ENCODE results near the gene SLC22A31.
"Not testable (repeated sequence)": the region's sequence is repeated elsewhere in the genome, so short reads cannot be mapped to it uniquely, and the experiment has no call there.

The SLC22A31 gene

DNA sequence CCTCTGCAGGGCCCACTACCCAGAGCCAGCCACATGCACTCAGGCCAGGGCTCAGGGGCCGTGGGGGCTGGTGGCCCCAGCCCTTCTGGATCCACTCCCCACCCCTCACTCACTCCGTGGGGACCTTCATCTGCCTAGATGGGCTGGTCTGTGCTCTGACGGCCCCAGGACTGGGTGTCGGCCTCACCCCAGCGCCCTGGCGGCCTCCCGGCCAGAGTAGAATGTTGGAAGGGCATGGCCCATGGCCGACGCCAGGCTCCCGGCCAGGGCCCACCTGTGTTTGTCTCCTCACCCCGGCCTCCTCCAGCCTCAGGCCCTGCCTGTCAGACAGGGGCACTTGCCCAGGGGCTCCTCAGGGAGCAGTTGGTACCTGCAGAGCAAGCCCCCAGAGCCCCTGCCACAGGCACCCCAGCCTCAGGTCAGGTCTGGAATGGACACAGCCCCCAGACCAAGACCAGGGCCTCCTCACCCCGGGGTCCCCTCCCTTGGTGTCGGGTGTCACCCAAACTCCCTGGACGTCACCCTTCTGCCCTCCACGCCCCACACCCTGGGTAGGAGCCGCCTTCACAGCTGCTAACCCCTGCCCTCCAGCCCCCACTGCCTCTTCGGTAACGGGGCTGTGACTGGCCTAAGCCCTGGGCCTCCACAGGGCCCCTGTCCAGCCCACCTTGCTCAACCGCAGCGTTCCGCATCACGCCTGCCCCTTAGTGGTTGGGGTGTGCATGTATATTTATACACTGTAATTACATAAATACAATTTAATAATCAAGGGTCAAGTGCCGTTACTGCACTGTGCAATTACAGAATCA, 31.8 kb downstream of the SLC22A31 start:
- no peak for DNase-seq (ENCODE audit: extremely low read depth in 1 of 2, low read depth in 1 of 2)

DNA sequence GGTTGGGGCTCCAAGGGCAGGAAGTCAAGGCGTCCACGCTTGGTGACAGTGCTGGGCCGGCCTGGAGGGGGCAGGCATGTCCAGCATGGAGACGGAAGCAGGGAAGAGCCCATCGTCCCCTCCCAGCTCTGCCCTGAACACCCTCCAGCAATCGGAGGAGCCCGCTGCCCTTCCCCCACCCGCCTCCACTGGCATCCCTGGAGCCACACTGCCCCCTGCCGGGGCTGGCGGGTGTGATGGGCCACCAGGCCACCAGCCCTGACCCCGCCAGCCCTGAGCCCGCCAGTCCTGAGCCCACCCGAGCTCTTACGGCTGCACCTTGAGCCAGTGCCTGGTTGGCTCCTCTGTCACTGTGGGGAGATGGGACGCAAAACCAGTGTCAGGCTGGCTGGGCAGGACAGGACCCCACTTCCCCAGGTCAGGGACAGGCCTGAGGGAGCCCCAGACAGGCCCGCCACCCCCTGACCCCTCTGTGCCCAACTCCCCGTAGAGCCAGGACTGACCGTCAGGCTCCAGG, 32.9 kb downstream of the SLC22A31 start:
- DNase-seq (ENCODE audit: extremely low read depth in 1 of 2, low read depth in 1 of 2), result peak; percentile 51 to 80

DNA sequence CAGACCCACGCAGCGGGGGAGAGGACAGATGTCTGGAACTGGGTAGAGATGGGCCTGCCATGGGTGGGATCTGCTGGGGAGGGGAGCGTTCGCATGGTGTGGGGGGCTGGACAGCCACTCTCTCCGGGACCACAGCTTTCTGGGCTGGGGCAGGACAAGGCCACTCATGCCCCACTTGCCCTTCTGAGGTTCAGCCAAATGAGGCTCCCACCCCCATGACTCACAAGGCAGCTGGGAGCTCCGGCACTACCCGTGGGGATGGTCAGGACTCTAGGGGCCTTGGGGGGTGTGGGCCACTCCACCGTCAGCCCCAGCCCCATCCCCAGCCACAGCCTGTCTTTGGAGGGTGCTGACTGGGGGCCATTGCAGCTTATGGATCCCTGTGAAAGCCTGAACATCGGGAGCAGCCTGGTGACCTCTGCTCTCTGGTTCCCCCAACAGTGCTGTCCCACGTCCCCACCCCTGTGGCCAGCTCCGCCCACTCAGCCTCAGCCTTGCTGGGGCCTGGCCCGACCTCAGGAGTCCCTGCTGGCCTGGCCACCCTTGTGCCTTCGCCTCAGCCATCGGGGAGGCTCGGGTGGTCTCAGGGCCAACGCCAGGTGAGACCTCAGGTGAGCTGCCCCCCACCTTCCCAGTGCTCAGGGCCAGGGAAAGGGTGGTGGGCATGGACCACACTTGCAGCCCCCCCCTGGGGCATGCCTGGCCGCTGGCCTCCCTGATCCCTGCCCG, 33.5 kb downstream of the SLC22A31 start:
- DNase-seq (ENCODE audit: extremely low read depth in 1 of 2, low read depth in 1 of 2), result no peak

DNA sequence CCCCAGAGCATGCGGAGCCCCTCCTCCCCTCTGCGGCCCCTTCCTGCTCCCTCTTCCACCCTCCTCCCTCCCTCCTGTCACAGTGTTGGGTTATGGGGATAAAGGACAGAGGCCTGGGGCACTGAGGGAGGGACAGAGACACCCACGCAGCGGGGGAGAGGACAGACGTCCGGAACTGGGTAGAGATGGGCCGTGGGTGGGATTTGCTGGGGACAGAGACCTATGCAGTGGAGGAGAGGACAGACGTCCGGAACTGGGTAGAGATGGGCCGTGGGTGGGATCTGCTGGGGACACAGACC, 34.7 kb downstream of the SLC22A31 start:
- not testable (repeated sequence) for DNase-seq (ENCODE audit: extremely low read depth in 1 of 2, low read depth in 1 of 2)

DNA sequence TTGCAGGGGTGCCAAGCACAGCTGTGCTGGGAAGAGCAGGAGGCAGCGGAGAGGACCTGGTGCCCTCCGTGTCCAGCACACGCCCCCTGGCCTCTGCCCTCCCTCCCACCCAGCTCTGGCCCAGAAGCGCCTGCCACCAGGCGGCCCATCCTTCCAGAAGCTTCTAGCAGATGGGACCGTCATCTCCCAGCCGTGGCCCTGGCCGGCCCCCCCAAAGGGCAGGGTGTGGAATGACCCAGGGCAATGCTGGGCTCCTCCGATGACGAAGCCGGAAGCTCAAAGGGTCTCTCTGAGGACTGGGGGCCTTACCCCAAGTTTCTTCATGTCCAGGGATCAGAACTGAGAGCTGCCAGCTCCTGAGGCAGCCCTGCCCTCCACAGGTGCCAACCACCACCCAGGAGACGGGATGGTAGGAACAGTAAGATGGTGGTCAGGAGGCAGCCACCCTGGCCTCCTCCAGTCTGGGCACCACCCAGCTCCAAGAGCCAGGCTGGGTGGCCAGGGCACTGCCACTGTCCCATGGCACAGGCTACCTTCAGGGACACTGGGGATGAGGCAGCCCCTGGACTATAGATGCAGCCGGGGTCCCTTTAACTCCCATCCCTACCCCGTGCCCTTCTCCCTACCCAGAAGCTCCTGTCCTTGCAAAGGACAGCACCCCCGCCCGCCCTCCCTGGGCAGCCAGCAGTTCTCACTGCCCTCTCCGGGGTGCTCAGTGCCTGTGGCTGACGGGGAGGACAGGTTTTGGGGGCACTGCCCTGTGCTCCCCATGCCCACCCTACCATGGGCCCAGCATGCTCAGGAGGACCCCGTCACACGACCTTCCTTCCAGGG, 35.3 kb downstream of the SLC22A31 start:
- no peak for DNase-seq (ENCODE audit: extremely low read depth in 1 of 2, low read depth in 1 of 2)

DNA sequence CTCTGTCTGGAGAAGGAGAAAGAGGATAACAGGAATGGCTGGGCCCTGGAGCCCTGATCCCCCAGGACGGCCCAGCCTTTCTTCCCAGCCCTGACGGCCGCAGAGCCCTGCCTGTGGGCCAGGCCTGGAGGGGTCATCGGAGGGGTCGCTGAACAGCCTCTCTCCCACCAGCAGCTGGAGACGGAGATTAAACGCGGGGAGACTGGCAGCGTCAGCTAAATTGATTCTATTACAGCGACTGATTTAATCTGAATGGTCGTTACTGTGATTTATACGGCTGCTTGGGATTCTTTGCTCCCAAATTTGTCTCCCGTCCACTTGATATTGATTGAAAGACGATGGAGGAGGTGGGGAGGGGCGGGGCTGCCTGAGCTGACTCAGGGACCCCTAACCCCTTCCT, 35.9 kb downstream of the SLC22A31 start:
- no peak for DNase-seq (ENCODE audit: extremely low read depth in 1 of 2, low read depth in 1 of 2)

DNA sequence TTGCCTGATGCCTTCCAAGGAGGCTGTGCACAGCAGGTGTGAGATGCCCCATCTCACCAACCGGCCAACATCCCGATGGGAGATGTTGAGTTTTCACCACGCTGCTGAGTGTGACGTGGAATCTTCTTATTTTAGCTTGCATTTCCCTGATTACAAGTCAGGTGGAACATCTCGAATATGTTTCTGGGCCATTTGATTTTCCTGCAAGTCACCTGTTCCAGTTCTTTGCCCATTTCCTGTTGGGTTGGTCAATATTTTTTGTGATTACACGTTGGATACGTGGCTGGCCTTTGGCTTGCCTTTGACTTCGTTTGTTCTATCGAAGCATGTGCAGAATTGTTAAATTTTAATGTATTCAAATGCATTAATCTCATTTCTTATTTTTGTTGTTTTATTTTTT, 37.0 kb downstream of the SLC22A31 start:
- DNase-seq (ENCODE audit: extremely low read depth in 1 of 2, low read depth in 1 of 2), result no peak

DNA sequence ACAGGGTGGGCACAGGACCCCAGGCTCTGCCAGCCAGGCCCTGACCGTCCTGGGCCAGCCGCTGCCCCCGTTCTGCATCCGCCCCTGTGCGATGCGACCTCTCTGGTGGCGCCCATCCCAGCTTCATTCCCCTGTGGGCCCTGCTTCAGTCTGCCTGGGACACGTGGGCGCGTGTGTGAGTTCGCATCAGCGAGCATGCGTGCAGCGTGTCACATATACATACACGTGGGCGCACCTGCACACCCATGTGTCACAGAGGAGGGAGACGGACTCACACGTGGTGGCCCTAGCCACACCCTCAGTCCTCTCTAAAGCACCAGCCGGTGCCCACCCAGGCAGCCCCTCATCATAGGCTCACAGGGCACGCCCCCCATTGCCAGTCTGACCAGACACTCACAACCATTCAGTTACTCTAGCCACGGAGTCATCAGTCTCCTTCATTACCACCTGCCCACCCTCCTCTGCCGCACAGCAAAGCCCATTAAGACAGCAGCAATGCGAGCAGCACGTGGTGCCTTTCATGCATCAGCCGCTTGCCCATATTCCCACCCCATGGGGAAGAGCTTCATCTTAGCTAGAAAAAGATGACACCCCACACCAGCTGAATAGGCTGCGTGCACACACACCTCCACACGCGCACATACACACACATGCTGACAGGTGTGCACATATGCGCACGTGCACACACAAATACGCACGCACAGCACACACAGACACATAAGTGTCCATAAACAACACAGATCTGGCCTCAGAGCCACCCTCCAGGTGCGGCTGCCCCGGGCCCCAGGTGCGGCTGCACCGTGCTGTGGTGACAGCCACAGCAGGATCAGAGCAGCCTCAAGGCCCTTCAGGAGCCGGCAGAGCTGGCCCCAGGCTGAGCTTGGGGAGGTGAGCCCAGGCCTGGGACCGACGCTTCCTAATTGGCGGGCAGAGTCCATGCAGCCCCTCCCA, 38.3 kb downstream of the SLC22A31 start:
- DNase-seq (ENCODE audit: extremely low read depth in 1 of 2, low read depth in 1 of 2), result no peak

DNA sequence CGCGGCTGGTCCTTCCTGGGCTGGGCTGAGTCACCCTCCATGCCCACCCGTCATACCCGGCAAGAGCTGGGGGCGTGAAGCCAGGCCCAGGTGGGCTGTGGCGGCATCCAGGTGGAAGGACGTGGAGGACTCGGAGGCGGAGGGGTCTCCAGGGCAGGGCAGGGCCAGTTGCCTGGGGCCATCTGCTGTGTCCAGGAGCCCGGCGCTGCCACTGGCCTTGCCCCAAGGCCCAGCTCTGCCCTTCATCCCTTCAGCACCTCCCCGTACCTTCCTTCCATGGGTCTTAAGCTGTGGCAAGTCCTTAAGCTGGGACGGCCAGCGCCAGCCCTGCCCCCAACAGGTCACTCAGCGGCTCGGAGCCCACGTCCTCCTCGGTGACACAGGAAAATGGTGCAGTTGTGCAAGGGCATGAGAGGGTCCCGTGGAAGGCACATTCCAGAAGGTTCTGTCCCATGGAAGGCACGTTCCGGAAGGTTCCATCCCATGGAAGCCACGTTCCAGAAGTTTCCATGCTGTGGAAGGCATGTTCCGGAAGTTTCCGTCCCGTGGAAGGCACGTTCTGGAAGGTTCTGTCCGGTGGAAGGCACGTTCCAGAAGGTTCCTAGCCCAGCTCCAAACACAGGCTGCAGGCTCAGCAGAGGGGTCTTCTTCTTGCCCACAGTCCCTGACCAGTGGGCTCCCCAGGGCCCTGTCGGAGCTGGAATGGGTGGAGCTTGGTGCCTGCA, 39.2 kb downstream of the SLC22A31 start:
- no peak for DNase-seq (ENCODE audit: extremely low read depth in 1 of 2, low read depth in 1 of 2)

DNA sequence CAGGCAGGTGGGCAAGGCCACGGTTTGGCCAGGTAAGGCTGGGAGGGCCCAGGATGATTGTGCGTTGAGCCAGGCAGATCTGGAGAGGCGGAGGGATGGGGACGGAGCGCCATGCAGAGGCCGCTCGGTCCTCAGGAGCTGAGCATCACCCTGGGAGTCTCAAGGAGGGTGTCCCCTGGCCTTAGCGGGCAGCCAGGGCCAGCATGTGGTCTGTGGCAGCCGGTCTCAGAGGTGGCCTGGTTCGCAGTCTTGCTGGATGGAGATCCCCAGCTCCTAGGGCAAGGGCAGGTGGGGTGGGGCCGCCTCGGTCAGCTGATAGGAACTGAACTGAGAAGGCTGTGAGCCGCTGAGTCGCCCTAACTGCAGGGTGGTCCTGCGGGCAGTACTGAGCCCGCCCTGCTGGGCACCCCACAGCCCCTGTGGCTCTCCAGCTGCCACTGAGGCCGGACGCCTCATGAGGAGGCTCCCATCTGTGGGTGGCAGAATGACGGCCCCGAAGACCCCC, 40.4 kb downstream of the SLC22A31 start:
- no peak for DNase-seq (ENCODE audit: extremely low read depth in 1 of 2, low read depth in 1 of 2)

DNA sequence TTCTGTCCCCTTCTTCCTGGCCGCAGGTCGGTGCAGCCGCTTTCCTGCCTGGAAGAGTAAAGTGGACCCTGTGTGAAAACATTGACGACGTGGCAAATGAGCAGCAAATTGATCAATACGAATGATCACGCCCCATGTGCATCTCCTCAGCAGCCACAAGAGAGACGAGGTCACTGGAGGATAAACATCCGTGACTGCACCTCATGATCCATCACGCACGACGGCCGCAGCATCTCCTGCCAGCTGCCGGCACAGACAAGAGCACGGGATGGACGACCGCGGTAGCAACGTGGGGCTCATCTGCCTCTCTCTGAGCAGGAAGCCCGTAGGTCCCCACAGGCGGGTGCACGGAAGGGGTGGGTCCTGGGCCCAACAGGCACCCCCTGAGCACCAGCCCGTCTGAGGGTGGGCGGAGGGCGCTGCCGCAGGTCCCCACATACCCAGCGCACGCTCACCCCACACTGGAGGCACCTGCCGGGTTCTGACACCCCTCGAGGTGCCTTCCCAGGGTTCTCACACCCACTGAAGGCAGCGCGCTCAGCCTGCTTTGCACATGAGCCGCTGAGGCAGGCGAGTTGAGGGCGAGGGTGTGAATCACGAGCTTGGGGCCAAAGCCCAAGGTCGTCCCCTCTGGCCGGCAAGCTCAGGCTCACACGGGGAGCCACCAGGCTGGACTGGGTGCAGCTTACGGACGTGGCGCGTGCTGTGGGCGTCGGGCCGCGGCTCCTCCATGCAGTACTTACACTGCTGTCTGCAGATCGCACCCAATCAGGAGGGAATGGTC, 41.1 kb downstream of the SLC22A31 start:
- no peak for DNase-seq (ENCODE audit: extremely low read depth in 1 of 2, low read depth in 1 of 2)

DNA sequence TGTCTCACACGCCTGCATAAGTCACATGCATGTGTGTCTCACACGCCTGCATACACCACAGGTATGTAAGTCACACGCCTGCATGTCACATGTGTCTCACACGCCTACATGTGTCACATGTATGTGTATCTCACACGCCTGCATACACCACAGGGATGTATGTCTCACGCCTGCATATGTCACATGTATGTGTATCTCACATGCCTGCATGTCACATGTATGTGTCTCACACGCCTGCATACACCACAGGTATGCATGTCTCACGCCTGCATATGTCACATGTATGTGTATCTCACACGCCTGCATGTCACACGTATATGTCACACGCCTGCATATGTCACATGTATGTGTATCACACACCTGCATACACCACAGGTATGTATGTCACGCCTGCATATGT, 42.6 kb downstream of the SLC22A31 start:
- DNase-seq (ENCODE audit: extremely low read depth in 1 of 2, low read depth in 1 of 2), result no peak

DNA sequence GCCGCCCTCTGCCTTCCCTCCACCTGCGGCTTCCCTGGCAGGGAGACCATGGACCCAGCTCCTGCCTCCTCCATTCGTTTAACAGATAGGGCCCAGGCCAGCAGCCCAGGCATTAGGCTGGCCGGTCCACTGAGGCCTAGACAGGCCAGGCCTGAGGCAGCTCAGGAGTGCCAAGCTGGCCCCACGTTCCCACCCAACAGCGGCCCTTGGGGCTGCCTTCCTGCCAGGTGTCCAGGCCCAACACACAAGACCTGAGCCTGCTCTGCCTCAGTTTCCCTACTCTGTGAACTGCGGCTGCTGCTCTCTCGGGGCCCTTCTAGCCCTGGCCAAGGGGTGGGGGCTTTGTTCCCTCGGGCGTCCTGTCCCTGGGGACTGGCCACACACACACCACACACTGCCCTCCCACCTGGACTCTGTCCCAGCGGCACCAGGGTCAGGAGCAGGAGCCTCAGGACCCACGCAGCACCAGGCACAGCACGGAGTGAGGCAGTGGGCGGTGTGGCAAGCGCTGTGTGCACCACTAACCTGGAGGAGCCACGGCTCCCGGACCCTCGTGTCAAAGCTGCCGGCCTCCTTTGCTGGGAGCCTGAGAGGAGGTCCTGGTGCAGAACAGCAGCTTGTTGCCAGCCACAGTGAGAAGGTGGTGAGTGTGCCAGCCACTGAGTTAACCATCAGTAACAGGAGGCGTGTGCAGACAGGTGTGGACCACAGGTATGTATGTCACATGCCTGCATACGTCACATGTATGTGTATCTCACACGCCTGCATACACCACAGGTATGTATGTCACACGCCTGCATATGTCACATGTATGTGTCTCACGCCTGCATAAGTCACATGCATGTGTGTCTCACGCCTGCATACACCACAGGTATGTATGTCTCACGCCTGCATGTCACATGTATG, 43.3 kb downstream of the SLC22A31 start:
- no peak for DNase-seq (ENCODE audit: extremely low read depth in 1 of 2, low read depth in 1 of 2)

DNA sequence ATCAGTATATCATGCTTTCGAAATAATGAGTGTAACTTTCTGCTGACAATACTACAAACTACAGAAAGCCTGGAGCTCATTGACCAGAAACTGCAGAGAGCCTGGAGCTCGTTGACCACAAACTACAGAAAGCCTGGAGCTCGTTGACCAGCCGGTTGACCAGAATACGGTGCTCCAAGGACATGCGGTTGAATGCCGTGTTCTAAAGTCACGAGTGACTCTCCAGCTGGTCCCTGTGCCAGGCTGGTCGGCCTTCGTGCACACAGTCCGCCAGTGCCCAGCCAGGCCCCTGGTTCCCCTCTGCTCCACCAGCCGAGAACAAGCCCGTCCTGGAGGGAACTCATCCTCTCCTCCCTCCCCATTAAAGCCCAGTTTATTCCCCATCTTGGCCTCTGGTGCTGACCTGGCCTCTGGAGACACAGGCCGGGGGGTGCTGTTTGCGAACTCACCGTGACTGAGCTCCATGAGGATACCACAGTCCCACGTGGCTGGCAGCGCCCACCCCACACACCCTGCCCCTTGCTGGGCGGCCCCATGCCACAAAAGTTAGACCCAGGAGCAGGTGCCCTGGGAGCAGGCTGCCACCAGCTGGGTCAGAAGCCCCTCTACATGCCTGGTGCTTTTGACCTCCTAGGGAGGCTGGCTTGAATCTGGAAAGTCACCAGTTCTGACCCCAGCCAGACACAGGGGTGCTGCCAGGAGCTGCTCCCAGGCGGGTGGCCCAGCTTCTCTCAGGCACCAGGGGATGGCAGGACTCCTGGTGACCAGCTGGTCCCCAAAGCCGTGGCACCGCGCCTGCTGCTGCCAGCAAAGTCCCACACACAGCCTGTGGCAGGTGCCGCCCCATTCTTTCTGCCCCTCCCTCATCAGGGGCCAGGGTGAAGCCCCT, 44.2 kb downstream of the SLC22A31 start:
- no peak for DNase-seq (ENCODE audit: extremely low read depth in 1 of 2, low read depth in 1 of 2)

DNA sequence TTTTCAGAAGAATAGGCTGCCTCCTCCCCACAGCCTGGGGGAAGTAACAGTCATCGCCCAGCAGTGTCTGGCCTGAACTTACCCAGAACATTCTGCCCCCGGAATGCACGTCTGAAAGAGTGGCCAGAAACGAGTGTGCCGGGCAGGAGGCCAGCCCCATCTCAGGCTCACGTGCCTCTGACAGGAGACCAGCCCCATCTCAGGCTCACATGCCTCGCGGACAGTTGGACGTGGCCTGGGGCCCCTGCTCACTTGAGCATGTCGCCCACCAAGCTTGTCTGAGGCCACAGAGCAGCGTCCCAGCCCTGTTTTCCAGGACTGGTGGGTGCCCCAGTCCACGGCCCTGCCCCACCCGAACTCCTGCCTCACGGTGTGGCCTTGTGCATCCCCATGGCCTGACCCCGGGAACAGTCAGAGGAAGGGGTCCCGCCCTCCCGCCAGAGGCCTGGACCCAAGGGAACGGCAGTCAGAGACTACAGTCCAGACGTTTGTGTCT, 45.1 kb downstream of the SLC22A31 start:
- no peak for DNase-seq (ENCODE audit: extremely low read depth in 1 of 2, low read depth in 1 of 2)

DNA sequence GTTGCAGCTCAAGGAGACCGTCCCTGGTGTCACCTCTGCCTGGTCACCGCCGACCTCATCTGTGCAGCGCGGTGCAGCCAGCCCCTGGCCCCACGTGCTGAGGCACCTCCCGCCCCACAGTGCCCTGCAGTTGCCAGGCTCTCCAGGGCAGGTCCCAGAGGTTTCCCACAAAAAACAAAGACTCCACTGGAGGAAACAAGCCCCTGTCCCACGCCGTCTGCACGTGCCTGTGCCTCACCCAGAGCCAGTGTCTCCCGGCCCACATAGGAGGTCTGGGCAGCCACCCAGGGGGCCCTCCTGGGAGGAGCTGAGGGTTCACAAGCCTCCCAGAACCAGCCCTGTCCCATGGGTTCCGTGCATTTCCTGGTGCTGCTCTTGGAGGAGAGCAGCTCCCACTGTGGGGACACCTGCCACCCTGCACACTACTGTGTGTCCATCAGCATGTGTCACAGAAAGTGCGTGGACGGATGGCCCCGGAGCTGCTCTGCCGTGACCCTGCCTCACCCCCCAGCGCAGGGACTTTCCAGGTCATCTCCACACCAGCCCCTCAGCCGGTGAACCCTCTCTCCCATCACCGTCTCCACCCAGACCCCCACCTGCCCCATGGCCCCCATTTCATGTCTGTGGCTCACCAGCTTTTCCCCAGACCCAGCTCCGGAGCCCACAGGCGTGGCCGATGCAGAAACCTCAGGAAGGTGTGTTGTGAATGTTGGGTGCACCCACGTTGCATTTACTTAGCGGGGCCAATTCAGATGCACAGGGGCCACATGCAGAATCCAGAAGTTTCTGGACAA, 45.8 kb downstream of the SLC22A31 start:
- DNase-seq (ENCODE audit: extremely low read depth in 1 of 2, low read depth in 1 of 2), result no peak

All from activated CD8-positive, alpha-beta memory T cell treated with anti-CD3 and anti-CD28 coated beads for 1 hour (primary cell).